ENCODE measurements around the gene AADAC. TPM values are rescaled to one million over a fixed set of nuclear protein-coding genes. Genes with fewer than 3 reads are reported as not detected.
"Not testable (repeated sequence)": the region's sequence is repeated elsewhere in the genome, so short reads cannot be mapped to it uniquely, and the experiment has no call there.

Gene AADAC
- total RNA-seq, 1 donor = 23.3 TPM

GRCh38 chr3:151795276-151795675 lies 18.6 kb upstream of the AADAC start:
- no peak for TF ChIP-seq CTCF (IDR thresholded peaks at IDR 0.05; ENCODE audit: insufficient read depth, low read length)
- DNase-seq (ENCODE audit: low read depth) = peak; percentile 89
- H3K4me3 ChIP-seq (ENCODE audit: low read depth, low read length) = no peak overlapping the region

GRCh38 chr3:151796105-151796680 lies 17.7 kb upstream of the AADAC start:
- DNase-seq (ENCODE audit: low read depth) = peak; percentile 50
- TF ChIP-seq CTCF (IDR thresholded peaks at IDR 0.05; ENCODE audit: insufficient read depth, low read length) = no peak
- no peak overlapping the region for H3K4me3 ChIP-seq (ENCODE audit: low read depth, low read length)

GRCh38 chr3:151798466-151798865 lies 15.4 kb upstream of the AADAC start:
- no peak for TF ChIP-seq CTCF (IDR thresholded peaks at IDR 0.05; ENCODE audit: insufficient read depth, low read length)
- H3K4me3 ChIP-seq (ENCODE audit: low read depth, low read length) = no peak overlapping the region
- peak; percentile 35 for DNase-seq (ENCODE audit: low read depth)

- H3K4me3 ChIP-seq (ENCODE audit: low read depth, low read length) = no peak overlapping the region
- DNase-seq (ENCODE audit: low read depth) = no peak
- TF ChIP-seq CTCF (IDR thresholded peaks at IDR 0.05; ENCODE audit: insufficient read depth, low read length) = no peak
These were observed 13.5 kb upstream of the AADAC start for GRCh38 chr3:151800431-151800830.

GRCh38 chr3:151804267-151804666 lies 9.6 kb upstream of the AADAC start:
- no peak for TF ChIP-seq CTCF (IDR thresholded peaks at IDR 0.05; ENCODE audit: insufficient read depth, low read length)
- DNase-seq (ENCODE audit: low read depth) = peak; percentile 68
- H3K4me3 ChIP-seq (ENCODE audit: low read depth, low read length) = no peak overlapping the region

GRCh38 chr3:151806838-151807237 lies 7.1 kb upstream of the AADAC start:
- H3K4me3 ChIP-seq (ENCODE audit: low read depth, low read length) = no peak overlapping the region
- no peak for DNase-seq (ENCODE audit: low read depth)
- no peak for TF ChIP-seq CTCF (IDR thresholded peaks at IDR 0.05; ENCODE audit: insufficient read depth, low read length)

GRCh38 chr3:151808926-151809325 lies 5.0 kb upstream of the AADAC start:
- DNase-seq (ENCODE audit: low read depth); H3K4me3 ChIP-seq (ENCODE audit: low read depth, low read length): not testable (repeated sequence)

Measured in fibroblast of the aortic adventitia (primary cell).